Measurements from ENCODE around the gene AFAP1L1.
A peak's percentile ranks its signal among the peaks of the same experiment; 100 is the strongest.

The AFAP1L1 gene

GRCh38 chr5:149247726-149248125, 23.9 kb upstream of the AFAP1L1 start:
- CTCF ChIA-PET, result interaction anchor here (0.9 to 3.9 kb wide), 4 partner anchors 9 to 19 kb away, joined by 3 to 14 read pairs (median 4); no protein-coding TSS in a partner anchor
- H3K9me3 ChIP-seq (ENCODE audit: control extremely low read depth in 1 of 5, control insufficient read depth in 4 of 5, insufficient read depth in 2 of 5, low read depth in 1 of 5, low read length in 4 of 5), result no peaks in the 10 kb centered on the region

DNA sequence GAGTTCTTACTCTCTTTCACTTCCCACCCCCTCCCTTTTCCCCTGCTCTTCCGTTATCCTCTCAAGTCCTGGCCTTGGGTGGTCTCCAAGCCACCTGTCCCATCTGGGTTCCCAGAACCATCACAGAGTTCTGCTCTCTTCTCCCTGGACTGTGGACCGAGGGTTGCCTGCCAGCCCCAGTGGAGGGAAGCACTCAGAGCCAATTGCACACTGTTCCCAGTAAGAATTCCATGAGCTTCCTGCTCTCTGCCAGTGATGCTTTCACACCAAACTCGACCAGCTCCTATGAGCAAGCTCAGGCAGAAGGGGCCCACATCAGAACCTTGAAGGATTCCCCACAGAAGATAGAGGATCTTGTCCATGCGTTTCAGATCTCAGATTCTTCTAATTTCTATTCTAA, 20.1 kb upstream of the AFAP1L1 start:
- H3K9me3 ChIP-seq (ENCODE audit: control extremely low read depth in 1 of 5, control insufficient read depth in 4 of 5, insufficient read depth in 2 of 5, low read depth in 1 of 5, low read length in 4 of 5), result no peaks in the 10 kb centered on the region
- ChIA-PET CTCF (interaction anchor here (2.7 kb wide), 1 partner anchor 11 kb away, joined by 6 read pairs; no protein-coding TSS in a partner anchor), POLR2A (no interaction called here)
- no peak overlapping the region for H3K27ac ChIP-seq (ENCODE audit: insufficient read depth in 1 of 2, low read depth in 1 of 2, low read length in 2 of 2, poor library complexity in 1 of 2, severe bottlenecking in 2 of 2)
- 100% methylated on average over 3 of the region's 4 CpGs for WGBS (ENCODE audit: insufficient coverage)
- H3K36me3 ChIP-seq (ENCODE audit: control insufficient read depth in 4 of 4, insufficient read depth in 4 of 4, low read length in 3 of 4), result no peaks in the 10 kb centered on the region
- DNase-seq, result no peak
- no peaks in the 10 kb centered on the region for H3K4me1 ChIP-seq (ENCODE audit: control extremely low read depth in 1 of 4, control insufficient read depth in 4 of 4, insufficient read depth in 4 of 4, low read length in 3 of 4)
- no peaks in the 10 kb centered on the region for H3K27me3 ChIP-seq (replicated peaks in 2 of 5; ENCODE audit: control insufficient read depth in 4 of 5, insufficient read depth in 5 of 5, low read length in 4 of 5)
- H3K4me3 ChIP-seq (ENCODE audit: control insufficient read depth in 1 of 7, extremely low read depth in 1 of 7, insufficient read depth in 4 of 7, low read depth in 2 of 7, low read length in 6 of 7), result no peak overlapping the region

More at GRCh38 chr5:149247726-149248125, 23.9 kb upstream of the AFAP1L1 start:
- no peaks in the 10 kb centered on the region for H3K4me1 ChIP-seq (ENCODE audit: control extremely low read depth in 1 of 4, control insufficient read depth in 4 of 4, insufficient read depth in 4 of 4, low read length in 3 of 4)
- no peak overlapping the region for H3K27ac ChIP-seq (ENCODE audit: insufficient read depth in 1 of 2, low read depth in 1 of 2, low read length in 2 of 2, poor library complexity in 1 of 2, severe bottlenecking in 2 of 2)
- H3K36me3 ChIP-seq (ENCODE audit: control insufficient read depth in 4 of 4, insufficient read depth in 4 of 4, low read length in 3 of 4), result no peaks in the 10 kb centered on the region
- POLR2A ChIA-PET, result no interaction called here
- 96% methylated on average over 8 of the region's 8 CpGs for WGBS (ENCODE audit: insufficient coverage)
- no peak overlapping the region for H3K4me3 ChIP-seq (ENCODE audit: control insufficient read depth in 1 of 7, extremely low read depth in 1 of 7, insufficient read depth in 4 of 7, low read depth in 2 of 7, low read length in 6 of 7)
- DNase-seq, result no peak
- H3K27me3 ChIP-seq (replicated peaks in 2 of 5; ENCODE audit: control insufficient read depth in 4 of 5, insufficient read depth in 5 of 5, low read length in 4 of 5), result no peaks in the 10 kb centered on the region

DNA sequence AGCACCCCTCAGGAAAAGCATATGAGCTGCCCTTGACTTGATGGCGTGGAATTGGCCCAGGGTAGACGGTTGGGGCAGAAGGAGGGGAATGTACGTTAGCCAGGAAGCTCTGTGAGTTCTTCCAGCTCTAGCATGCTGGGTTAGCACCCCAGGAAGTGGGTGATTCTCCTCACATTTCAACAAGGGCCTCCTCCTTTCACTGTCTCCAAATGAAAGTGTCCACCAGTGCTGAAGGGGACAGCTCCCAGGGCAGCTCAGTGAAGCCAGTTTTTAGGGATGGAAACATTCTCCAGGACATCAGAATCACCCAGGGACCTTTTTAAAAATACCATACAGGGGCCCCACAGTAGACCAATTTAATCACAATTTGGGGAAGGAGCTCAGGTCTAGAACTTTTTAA, 17.2 kb upstream of the AFAP1L1 start:
- H3K27me3 ChIP-seq (replicated peaks in 2 of 5; ENCODE audit: control insufficient read depth in 4 of 5, insufficient read depth in 5 of 5, low read length in 4 of 5), result no peaks in the 10 kb centered on the region
- ChIA-PET CTCF (interaction anchor here (0.9 to 2.1 kb wide), 5 partner anchors 8 to 20 kb away, joined by 3 to 7 read pairs (median 3); no protein-coding TSS in a partner anchor), POLR2A (no interaction called here)
- peak in 2 of 3 donors; percentile 41 to 45 for DNase-seq
- no peaks in the 10 kb centered on the region for H3K36me3 ChIP-seq (ENCODE audit: control insufficient read depth in 4 of 4, insufficient read depth in 4 of 4, low read length in 3 of 4)
- no peak overlapping the region for H3K27ac ChIP-seq (ENCODE audit: insufficient read depth in 1 of 2, low read depth in 1 of 2, low read length in 2 of 2, poor library complexity in 1 of 2, severe bottlenecking in 2 of 2)
- no peaks in the 10 kb centered on the region for H3K9me3 ChIP-seq (ENCODE audit: control extremely low read depth in 1 of 5, control insufficient read depth in 4 of 5, insufficient read depth in 2 of 5, low read depth in 1 of 5, low read length in 4 of 5)
- no peak overlapping the region for H3K4me3 ChIP-seq (ENCODE audit: control insufficient read depth in 1 of 7, extremely low read depth in 1 of 7, insufficient read depth in 4 of 7, low read depth in 2 of 7, low read length in 6 of 7)
- 100% methylated on average over 1 of the region's 3 CpGs for WGBS (ENCODE audit: insufficient coverage)
- H3K4me1 ChIP-seq (ENCODE audit: control extremely low read depth in 1 of 4, control insufficient read depth in 4 of 4, insufficient read depth in 4 of 4, low read length in 3 of 4), result peaks cover 0 to 10% (median 0%) of the 10 kb centered on the region in 4 experiments

DNA sequence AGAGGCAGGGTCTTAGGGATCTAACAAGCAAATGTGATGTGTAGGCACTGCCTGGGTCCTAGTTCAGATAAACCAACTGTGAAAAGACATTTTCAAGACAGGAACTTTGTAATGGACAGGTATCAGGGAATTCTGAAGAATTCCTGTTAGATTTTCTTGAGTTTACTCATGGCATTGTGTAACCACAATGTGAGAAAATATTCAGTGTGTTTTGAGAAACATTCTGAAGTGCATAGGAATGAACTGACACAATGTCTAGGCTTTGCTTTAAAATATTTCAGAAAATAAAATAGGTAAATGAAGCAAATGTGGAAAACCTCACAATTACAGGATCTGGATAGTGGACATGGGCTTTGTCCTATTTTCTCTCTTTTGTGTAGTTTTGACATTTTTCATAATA, 15.2 kb upstream of the AFAP1L1 start:
- ChIA-PET POLR2A (interaction anchor here (0.6 kb wide), 1 partner anchor 109 kb away, joined by 3 read pairs; no protein-coding TSS in a partner anchor), CTCF (interaction anchor here (1.1 kb wide), 1 partner anchor 13 kb away, joined by 4 read pairs; no protein-coding TSS in a partner anchor)
- Histone ChIP-seq H3K9me3 (ENCODE audit: control extremely low read depth in 1 of 5, control insufficient read depth in 4 of 5, insufficient read depth in 2 of 5, low read depth in 1 of 5, low read length in 4 of 5) (no peaks in the 10 kb centered on the region), H3K4me1 (ENCODE audit: control extremely low read depth in 1 of 4, control insufficient read depth in 4 of 4, insufficient read depth in 4 of 4, low read length in 3 of 4) (peaks cover 0 to 12% (median 0%) of the 10 kb centered on the region in 4 experiments), H3K36me3 (ENCODE audit: control insufficient read depth in 4 of 4, insufficient read depth in 4 of 4, low read length in 3 of 4) (no peaks in the 10 kb centered on the region), H3K27me3 (replicated peaks in 2 of 5; ENCODE audit: control insufficient read depth in 4 of 5, insufficient read depth in 5 of 5, low read length in 4 of 5) (no peaks in the 10 kb centered on the region), H3K4me3 (ENCODE audit: control insufficient read depth in 1 of 7, extremely low read depth in 1 of 7, insufficient read depth in 4 of 7, low read depth in 2 of 7, low read length in 6 of 7) (no peak overlapping the region), H3K27ac (ENCODE audit: insufficient read depth in 1 of 2, low read depth in 1 of 2, low read length in 2 of 2, poor library complexity in 1 of 2, severe bottlenecking in 2 of 2) (no peak overlapping the region)
- no peak for DNase-seq

DNA sequence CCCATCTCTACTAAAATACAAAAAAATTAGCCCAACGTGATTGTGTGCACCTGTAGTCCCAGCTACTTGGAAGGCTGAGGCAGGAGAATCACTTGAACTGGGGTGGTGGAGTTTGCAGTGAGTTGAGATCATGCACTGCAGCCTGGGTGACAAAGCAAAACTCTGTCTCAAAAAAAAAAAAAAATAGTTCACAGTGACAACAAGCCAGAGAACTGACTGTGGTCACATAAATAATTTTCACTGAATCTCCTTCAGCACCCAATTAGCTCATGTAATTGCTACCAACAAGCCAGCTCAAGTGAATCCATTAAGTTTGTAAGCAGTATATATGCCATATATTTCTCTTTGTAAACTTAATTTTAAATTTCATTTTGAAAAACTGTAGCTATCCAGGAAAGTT, 14.5 kb upstream of the AFAP1L1 start:
- ChIA-PET CTCF (interaction anchor here (1.1 to 1.3 kb wide), 2 partner anchors 13 to 16 kb away, joined by 4 read pairs; no protein-coding TSS in a partner anchor), POLR2A (interaction anchor here (0.6 kb wide), 1 partner anchor 110 kb away, joined by 3 read pairs; no protein-coding TSS in a partner anchor)
- WGBS (ENCODE audit: insufficient coverage), result 0% methylated on average over 1 of the region's 1 CpG
- no peak overlapping the region for H3K27ac ChIP-seq (ENCODE audit: insufficient read depth in 1 of 2, low read depth in 1 of 2, low read length in 2 of 2, poor library complexity in 1 of 2, severe bottlenecking in 2 of 2)
- H3K27me3 ChIP-seq (replicated peaks in 2 of 5; ENCODE audit: control insufficient read depth in 4 of 5, insufficient read depth in 5 of 5, low read length in 4 of 5), result no peaks in the 10 kb centered on the region
- peak in 2 of 3 donors; percentile 34 to 57 for DNase-seq
- no peaks in the 10 kb centered on the region for H3K36me3 ChIP-seq (ENCODE audit: control insufficient read depth in 4 of 4, insufficient read depth in 4 of 4, low read length in 3 of 4)
- peaks cover 0 to 12% (median 0%) of the 10 kb centered on the region in 4 experiments for H3K4me1 ChIP-seq (ENCODE audit: control extremely low read depth in 1 of 4, control insufficient read depth in 4 of 4, insufficient read depth in 4 of 4, low read length in 3 of 4)
- no peak overlapping the region for H3K4me3 ChIP-seq (ENCODE audit: control insufficient read depth in 1 of 7, extremely low read depth in 1 of 7, insufficient read depth in 4 of 7, low read depth in 2 of 7, low read length in 6 of 7)
- H3K9me3 ChIP-seq (ENCODE audit: control extremely low read depth in 1 of 5, control insufficient read depth in 4 of 5, insufficient read depth in 2 of 5, low read depth in 1 of 5, low read length in 4 of 5), result no peaks in the 10 kb centered on the region

- no peaks in the 10 kb centered on the region for H3K9me3 ChIP-seq (ENCODE audit: control extremely low read depth in 1 of 5, control insufficient read depth in 4 of 5, insufficient read depth in 2 of 5, low read depth in 1 of 5, low read length in 4 of 5)
- no peaks in the 10 kb centered on the region for H3K27me3 ChIP-seq (replicated peaks in 2 of 5; ENCODE audit: control insufficient read depth in 4 of 5, insufficient read depth in 5 of 5, low read length in 4 of 5)
- peaks cover 0 to 12% (median 0%) of the 10 kb centered on the region in 4 experiments for H3K4me1 ChIP-seq (ENCODE audit: control extremely low read depth in 1 of 4, control insufficient read depth in 4 of 4, insufficient read depth in 4 of 4, low read length in 3 of 4)
- DNase-seq, result no peak
- H3K4me3 ChIP-seq (ENCODE audit: control insufficient read depth in 1 of 7, extremely low read depth in 1 of 7, insufficient read depth in 4 of 7, low read depth in 2 of 7, low read length in 6 of 7), result no peak overlapping the region
- POLR2A ChIA-PET, result no interaction called here
- CTCF ChIA-PET, result interaction anchor here (1.1 to 1.5 kb wide), 3 partner anchors 11 to 17 kb away, joined by 4 to 7 read pairs (median 4); no protein-coding TSS in a partner anchor
- no peak overlapping the region for H3K27ac ChIP-seq (ENCODE audit: insufficient read depth in 1 of 2, low read depth in 1 of 2, low read length in 2 of 2, poor library complexity in 1 of 2, severe bottlenecking in 2 of 2)
- H3K36me3 ChIP-seq (ENCODE audit: control insufficient read depth in 4 of 4, insufficient read depth in 4 of 4, low read length in 3 of 4), result no peaks in the 10 kb centered on the region
- WGBS (ENCODE audit: insufficient coverage), result 98% methylated on average over 6 of the region's 10 CpGs
Measured at GRCh38 chr5:149257889-149258705, 13.6 kb upstream of the AFAP1L1 start.

DNA sequence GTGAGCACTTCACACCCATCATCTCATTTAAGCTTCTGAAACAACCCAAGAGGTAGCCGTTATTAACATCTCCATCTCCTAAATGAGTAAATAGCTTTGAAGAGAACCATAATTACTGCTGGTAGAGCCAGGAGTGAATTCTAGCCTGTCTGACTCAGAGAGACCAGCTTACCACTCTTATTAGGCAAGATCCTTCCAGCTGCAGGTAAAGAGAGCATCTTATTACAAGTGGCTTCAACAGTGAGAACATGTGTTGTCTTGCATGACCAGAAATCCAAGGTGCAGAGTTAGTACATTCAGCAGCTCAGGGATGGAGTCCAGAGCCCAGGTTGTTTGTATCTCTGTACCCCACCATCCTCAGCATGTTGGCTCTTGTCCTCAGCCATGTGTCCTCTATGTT, 10.9 kb upstream of the AFAP1L1 start:
- Histone ChIP-seq H3K27ac (ENCODE audit: insufficient read depth in 1 of 2, low read depth in 1 of 2, low read length in 2 of 2, poor library complexity in 1 of 2, severe bottlenecking in 2 of 2) (no peak overlapping the region), H3K9me3 (ENCODE audit: control extremely low read depth in 1 of 5, control insufficient read depth in 4 of 5, insufficient read depth in 2 of 5, low read depth in 1 of 5, low read length in 4 of 5) (no peaks in the 10 kb centered on the region), H3K4me1 (ENCODE audit: control extremely low read depth in 1 of 4, control insufficient read depth in 4 of 4, insufficient read depth in 4 of 4, low read length in 3 of 4) (peaks cover 0 to 18% (median 0%) of the 10 kb centered on the region in 4 experiments), H3K27me3 (replicated peaks in 2 of 5; ENCODE audit: control insufficient read depth in 4 of 5, insufficient read depth in 5 of 5, low read length in 4 of 5) (no peaks in the 10 kb centered on the region), H3K4me3 (ENCODE audit: control insufficient read depth in 1 of 7, extremely low read depth in 1 of 7, insufficient read depth in 4 of 7, low read depth in 2 of 7, low read length in 6 of 7) (no peak overlapping the region), H3K36me3 (ENCODE audit: control insufficient read depth in 4 of 4, insufficient read depth in 4 of 4, low read length in 3 of 4) (no peaks in the 10 kb centered on the region)
- POLR2A ChIA-PET, result no interaction called here
- no peak for DNase-seq
- 100% methylated on average over 1 of the region's 1 CpG for WGBS (ENCODE audit: insufficient coverage)
- CTCF ChIA-PET, result interaction anchor here (1.3 kb wide), 1 partner anchor 8 kb away, joined by 4 read pairs; no protein-coding TSS in a partner anchor

Data from common myeloid progenitor, CD34-positive (primary cell).